Measurements from ENCODE around the gene ACOX2. TPM values are rescaled to one million over a fixed set of nuclear protein-coding genes. Genes with fewer than 3 reads are reported as not detected.

The ACOX2 gene
- total and polyA plus RNA-seq, 2 of the 13 experiments (the other 11 are each of a cell fraction or from before 2014, with no cell fraction given) = 42.6 to 98.5 TPM

DNA sequence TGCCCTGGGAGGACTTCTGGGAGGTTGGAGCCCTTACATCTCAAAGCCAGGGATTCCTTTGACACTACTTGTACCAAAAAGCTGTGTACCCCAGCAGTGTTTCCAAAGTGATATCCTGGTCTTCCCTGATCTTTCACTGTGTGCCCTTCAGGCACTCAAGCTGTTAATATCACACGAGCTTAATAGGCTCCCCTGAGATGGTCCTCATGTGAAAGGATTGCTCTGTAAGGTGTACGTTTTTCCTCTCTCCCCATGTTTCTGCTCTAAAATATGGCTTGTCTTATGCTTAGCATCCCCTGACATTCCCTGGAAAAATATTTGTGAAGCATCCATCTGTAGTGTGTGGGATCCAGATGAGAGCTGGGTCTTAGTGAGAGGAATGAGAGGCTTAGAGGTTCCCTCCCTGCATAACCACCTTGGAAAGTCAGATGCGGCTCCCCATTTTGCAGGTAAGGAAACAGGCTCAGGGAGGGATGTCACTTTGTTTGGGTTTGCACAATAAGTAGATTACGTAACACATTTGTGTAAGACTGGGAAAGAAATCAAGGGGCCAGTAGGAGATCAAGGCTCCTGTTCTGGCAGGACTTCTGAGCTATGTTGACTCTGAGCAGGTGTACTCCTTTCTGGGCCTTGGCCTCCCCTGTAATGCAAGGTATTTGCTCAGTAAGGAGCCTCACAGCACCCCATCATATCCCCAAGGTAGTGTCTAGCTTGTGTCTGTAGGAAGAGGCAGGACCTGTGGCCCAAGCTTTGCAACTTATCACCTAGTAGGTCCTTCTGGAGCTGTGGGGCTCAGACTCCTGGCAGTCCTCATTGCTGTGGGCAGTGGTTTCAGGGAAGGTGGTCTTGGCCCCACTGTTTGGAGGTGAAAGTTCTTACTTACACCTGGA, 667 bp upstream of the ACOX2 start (continued):
- TF ChIP-seq, protein P1, sequence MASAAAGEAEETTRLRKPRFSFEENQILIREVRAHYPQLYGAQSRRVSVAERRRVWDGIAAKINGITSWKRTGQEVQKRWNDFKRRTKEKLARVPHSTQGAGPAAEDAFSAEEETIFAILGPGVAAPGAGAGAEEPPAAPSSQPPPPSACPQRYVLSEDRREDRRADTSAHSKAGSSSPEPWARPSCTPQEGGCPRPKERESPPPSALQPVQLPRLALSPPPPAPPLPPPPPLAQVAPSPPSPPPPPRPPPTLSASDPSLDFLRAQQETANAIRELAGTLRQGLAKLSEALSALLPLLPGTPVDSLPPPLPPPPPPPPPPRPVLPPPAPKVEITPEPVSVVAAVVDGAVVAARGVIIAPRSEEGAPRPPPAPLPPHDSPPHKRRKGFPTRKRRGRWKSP (CRISPR knock-in tag; IDR thresholded peaks at IDR 0.05) = no peak
- no peak for TF ChIP-seq HOXA7 (CRISPR knock-in tag; IDR thresholded peaks at IDR 0.05)
- TF ChIP-seq THYN1 (CRISPR knock-in tag; IDR thresholded peaks at IDR 0.05; ENCODE audit: borderline replicate concordance, low read depth) = 0 out of 2 replicates have a peak, but pooled peaks have one; percentile 54
- TF ChIP-seq, protein P2, sequence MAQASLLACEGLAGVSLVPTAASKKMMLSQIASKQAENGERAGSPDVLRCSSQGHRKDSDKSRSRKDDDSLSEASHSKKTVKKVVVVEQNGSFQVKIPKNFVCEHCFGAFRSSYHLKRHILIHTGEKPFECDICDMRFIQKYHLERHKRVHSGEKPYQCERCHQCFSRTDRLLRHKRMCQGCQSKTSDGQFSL (CRISPR knock-in tag; IDR thresholded peaks at IDR 0.05) = no peak
- TF ChIP-seq ZNF709 (CRISPR knock-in tag; IDR thresholded peaks at IDR 0.05) = no peak
- TF ChIP-seq ZNF781 (CRISPR knock-in tag; IDR thresholded peaks at IDR 0.05; ENCODE audit: borderline replicate concordance, not compliant biosample characterization) = no peak
- TF ChIP-seq ARNTL (CRISPR knock-in tag; IDR thresholded peaks at IDR 0.05) = no peak
- TF ChIP-seq ZNF83 (CRISPR knock-in tag; IDR thresholded peaks at IDR 0.05; ENCODE audit: borderline replicate concordance) = no peak
- no peak for TF ChIP-seq TAF15 (IDR thresholded peaks at IDR 0.05; ENCODE audit: low read depth, low read length, poor library complexity, severe bottlenecking)
- no peak for TF ChIP-seq KDM6A (CRISPR knock-in tag; IDR thresholded peaks at IDR 0.05; ENCODE audit: low read depth)
- TF ChIP-seq ZNF782 (CRISPR knock-in tag; IDR thresholded peaks at IDR 0.05; ENCODE audit: borderline replicate concordance) = no peak
- TF ChIP-seq ZNF547 (CRISPR knock-in tag; IDR thresholded peaks at IDR 0.05) = no peak
- no peak for TF ChIP-seq SRF (IDR thresholded peaks at IDR 0.05; ENCODE audit: low read depth, low read length)
- TF ChIP-seq SMARCC2 (IDR thresholded peaks at IDR 0.05) = no peak
- TF ChIP-seq HIVEP1 (CRISPR knock-in tag; IDR thresholded peaks at IDR 0.05) = no peak
- TF ChIP-seq ZMYM4 (CRISPR knock-in tag; IDR thresholded peaks at IDR 0.05) = no peak
- TF ChIP-seq, protein P3, sequence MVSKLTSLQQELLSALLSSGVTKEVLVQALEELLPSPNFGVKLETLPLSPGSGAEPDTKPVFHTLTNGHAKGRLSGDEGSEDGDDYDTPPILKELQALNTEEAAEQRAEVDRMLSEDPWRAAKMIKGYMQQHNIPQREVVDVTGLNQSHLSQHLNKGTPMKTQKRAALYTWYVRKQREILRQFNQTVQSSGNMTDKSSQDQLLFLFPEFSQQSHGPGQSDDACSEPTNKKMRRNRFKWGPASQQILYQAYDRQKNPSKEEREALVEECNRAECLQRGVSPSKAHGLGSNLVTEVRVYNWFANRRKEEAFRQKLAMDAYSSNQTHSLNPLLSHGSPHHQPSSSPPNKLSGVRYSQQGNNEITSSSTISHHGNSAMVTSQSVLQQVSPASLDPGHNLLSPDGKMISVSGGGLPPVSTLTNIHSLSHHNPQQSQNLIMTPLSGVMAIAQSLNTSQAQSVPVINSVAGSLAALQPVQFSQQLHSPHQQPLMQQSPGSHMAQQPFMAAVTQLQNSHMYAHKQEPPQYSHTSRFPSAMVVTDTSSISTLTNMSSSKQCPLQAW (CRISPR knock-in tag; IDR thresholded peaks at IDR 0.05) = no peak
- TF ChIP-seq POLR2G (IDR thresholded peaks at IDR 0.05; ENCODE audit: low read depth, low read length) = peak; percentile 9; the same call in 1 of the 2 replicates
- 0 out of 2 replicates have a peak, but pooled peaks have one; percentile 10 for TF ChIP-seq SALL2 (CRISPR knock-in tag; IDR thresholded peaks at IDR 0.05)
- TF ChIP-seq, protein P4, sequence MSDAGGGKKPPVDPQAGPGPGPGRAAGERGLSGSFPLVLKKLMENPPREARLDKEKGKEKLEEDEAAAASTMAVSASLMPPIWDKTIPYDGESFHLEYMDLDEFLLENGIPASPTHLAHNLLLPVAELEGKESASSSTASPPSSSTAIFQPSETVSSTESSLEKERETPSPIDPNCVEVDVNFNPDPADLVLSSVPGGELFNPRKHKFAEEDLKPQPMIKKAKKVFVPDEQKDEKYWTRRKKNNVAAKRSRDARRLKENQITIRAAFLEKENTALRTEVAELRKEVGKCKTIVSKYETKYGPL (CRISPR knock-in tag; IDR thresholded peaks at IDR 0.05) = peak; percentile 65; the same call in 1 of the 2 replicates
- TF ChIP-seq HOXA5 (CRISPR knock-in tag; IDR thresholded peaks at IDR 0.05) = no peak
- TF ChIP-seq CBX2 (IDR thresholded peaks at IDR 0.05; ENCODE audit: low read depth, low read length) = no peak
- no peak for TF ChIP-seq CBX2 (CRISPR knock-in tag; IDR thresholded peaks at IDR 0.05; ENCODE audit: low read depth)
- TF ChIP-seq EP300 (IDR thresholded peaks at IDR 0.05; ENCODE audit: low read depth in 2 of 2, low read length in 2 of 2) = peak in 1 of 2 experiments; percentile 60; a peak in 1 of 4 replicates
- no peak for TF ChIP-seq EP300 (CRISPR knock-in tag; IDR thresholded peaks at IDR 0.05; ENCODE audit: borderline replicate concordance)
- TF ChIP-seq SMAD9 (CRISPR knock-in tag; IDR thresholded peaks at IDR 0.05) = no peak
- TF ChIP-seq ZNF501 (CRISPR knock-in tag; IDR thresholded peaks at IDR 0.05) = no peak
- no peak for TF ChIP-seq KLF15 (CRISPR knock-in tag; IDR thresholded peaks at IDR 0.05; ENCODE audit: borderline replicate concordance)
